ENCODE measurements around the gene ANO3.

Gene ANO3

GRCh38 chr11:26510164-26510563 is 178.2 kb downstream of the ANO3 start:
- no peak for FAIRE-seq

GRCh38 chr11:26510756-26511155 is 178.8 kb downstream of the ANO3 start:
- FAIRE-seq = no peak

GRCh38 chr11:26512196-26512595 is 180.3 kb downstream of the ANO3 start:
- FAIRE-seq = no peak

GRCh38 chr11:26519469-26519868 is 187.5 kb downstream of the ANO3 start:
- no peak for FAIRE-seq

GRCh38 chr11:26522912-26523610 is 191.1 kb downstream of the ANO3 start:
- no peak for FAIRE-seq

GRCh38 chr11:26527685-26528084 is 195.8 kb downstream of the ANO3 start:
- no peak for FAIRE-seq

- FAIRE-seq = no peak
Observed at GRCh38 chr11:26537341-26537740, 205.4 kb downstream of the ANO3 start.

GRCh38 chr11:26539517-26539916 is 207.6 kb downstream of the ANO3 start:
- no peak for FAIRE-seq

- FAIRE-seq = no peak
Observed at GRCh38 chr11:26541870-26542269, 209.9 kb downstream of the ANO3 start.

- no peak for FAIRE-seq
Observed at GRCh38 chr11:26549176-26549575, 217.2 kb downstream of the ANO3 start.

GRCh38 chr11:26550022-26550421 is 218.1 kb downstream of the ANO3 start:
- peak; percentile 40 for FAIRE-seq

GRCh38 chr11:26551186-26551801 is 219.4 kb downstream of the ANO3 start:
- peak; percentile 79 for FAIRE-seq

GRCh38 chr11:26553182-26553581 is 221.3 kb downstream of the ANO3 start:
- no peak for FAIRE-seq

GRCh38 chr11:26554455-26554854 is 222.5 kb downstream of the ANO3 start:
- FAIRE-seq = no peak

GRCh38 chr11:26556582-26556981 is 224.7 kb downstream of the ANO3 start:
- FAIRE-seq = no peak

GRCh38 chr11:26557666-26558065 is 225.7 kb downstream of the ANO3 start:
- no peak for FAIRE-seq

GRCh38 chr11:26558190-26558589 is 226.3 kb downstream of the ANO3 start:
- FAIRE-seq = no peak

- no peak for FAIRE-seq
Observed at GRCh38 chr11:26569646-26570045, 237.7 kb downstream of the ANO3 start.

GRCh38 chr11:26571861-26572654 is 240.1 kb downstream of the ANO3 start, which contains the start of gene MUC15:
Gene MUC15 (minus strand): TSS chr11:26572263. CDS start chr11:26567094, 5,169 bp downstream.
- FAIRE-seq = no peak

- no peak for FAIRE-seq
Observed at GRCh38 chr11:26572770-26573402, 241.0 kb downstream of the ANO3 start.

GRCh38 chr11:26573896-26574295 is 242.0 kb downstream of the ANO3 start:
- FAIRE-seq = no peak

- FAIRE-seq = no peak
Observed at GRCh38 chr11:26575946-26576345, 244.0 kb downstream of the ANO3 start.

- FAIRE-seq = no peak
Observed at GRCh38 chr11:26578998-26579661, 247.2 kb downstream of the ANO3 start.

Data from G401.6 (cell line).